Measurements from ENCODE around the gene MYRFL. TPM values are rescaled to one million over a fixed set of nuclear protein-coding genes. Genes with fewer than 3 reads are reported as not detected.

The MYRFL gene
- total and polyA plus RNA-seq, 2 donors, result 0.28 to 0.59 TPM

GRCh38 chr12:69900720-69901131 is 75.7 kb downstream of the MYRFL start:
- Histone ChIP-seq H3K27ac (ENCODE audit: low read depth in 1 of 2, low read length in 1 of 2) (no peak overlapping the region), H3K4me3 (ENCODE audit: low read length in 2 of 2) (no peak overlapping the region), H3K9me3 (ENCODE audit: control insufficient read depth in 2 of 2, insufficient read depth in 1 of 2, low read length in 1 of 2) (no peaks in the 10 kb centered on the region), H3K4me1 (ENCODE audit: control insufficient read depth in 2 of 2, insufficient read depth in 2 of 2, low read length in 2 of 2) (no peaks in the 10 kb centered on the region), H3K36me3 (ENCODE audit: control insufficient read depth in 2 of 2, insufficient read depth in 2 of 2, low read length in 1 of 2) (no peaks in the 10 kb centered on the region), H3K27me3 (ENCODE audit: control insufficient read depth in 2 of 2, insufficient read depth in 1 of 2, low read length in 1 of 2) (no peaks in the 10 kb centered on the region)
- peak; percentile 13 to 82 (median 58) for DNase-seq (ENCODE audit: low read depth in 6 of 9, low spot score in 9 of 9)
- WGBS, result 2% methylated on average over 4 of the region's 4 CpGs

- H3K27ac ChIP-seq (ENCODE audit: low read depth in 1 of 2, low read length in 1 of 2), result no peak overlapping the region
- no peaks in the 10 kb centered on the region for H3K36me3 ChIP-seq (ENCODE audit: control insufficient read depth in 2 of 2, insufficient read depth in 2 of 2, low read length in 1 of 2)
- H3K4me1 ChIP-seq (ENCODE audit: control insufficient read depth in 2 of 2, insufficient read depth in 2 of 2, low read length in 2 of 2), result no peaks in the 10 kb centered on the region
- no peak overlapping the region for H3K4me3 ChIP-seq (ENCODE audit: low read length in 2 of 2)
- no peak for DNase-seq (ENCODE audit: low read depth in 6 of 9, low spot score in 9 of 9)
- no peaks in the 10 kb centered on the region for H3K9me3 ChIP-seq (ENCODE audit: control insufficient read depth in 2 of 2, insufficient read depth in 1 of 2, low read length in 1 of 2)
- H3K27me3 ChIP-seq (ENCODE audit: control insufficient read depth in 2 of 2, insufficient read depth in 1 of 2, low read length in 1 of 2), result no peaks in the 10 kb centered on the region
These were observed 76.3 kb downstream of the MYRFL start for GRCh38 chr12:69901221-69901905.

GRCh38 chr12:69903548-69903947 is 78.5 kb downstream of the MYRFL start:
- no peak for DNase-seq (ENCODE audit: low read depth in 6 of 9, low spot score in 9 of 9)
- 95% methylated on average over 8 of the region's 8 CpGs for WGBS
- Histone ChIP-seq H3K4me1 (ENCODE audit: control insufficient read depth in 2 of 2, insufficient read depth in 2 of 2, low read length in 2 of 2) (no peaks in the 10 kb centered on the region), H3K9me3 (ENCODE audit: control insufficient read depth in 2 of 2, insufficient read depth in 1 of 2, low read length in 1 of 2) (no peaks in the 10 kb centered on the region), H3K36me3 (ENCODE audit: control insufficient read depth in 2 of 2, insufficient read depth in 2 of 2, low read length in 1 of 2) (no peaks in the 10 kb centered on the region), H3K27ac (ENCODE audit: low read depth in 1 of 2, low read length in 1 of 2) (no peak overlapping the region), H3K27me3 (ENCODE audit: control insufficient read depth in 2 of 2, insufficient read depth in 1 of 2, low read length in 1 of 2) (no peaks in the 10 kb centered on the region), H3K4me3 (ENCODE audit: low read length in 2 of 2) (no peak overlapping the region)

- no peaks in the 10 kb centered on the region for H3K9me3 ChIP-seq (ENCODE audit: control insufficient read depth in 2 of 2, insufficient read depth in 1 of 2, low read length in 1 of 2)
- no peak overlapping the region for H3K27ac ChIP-seq (ENCODE audit: low read depth in 1 of 2, low read length in 1 of 2)
- H3K36me3 ChIP-seq (ENCODE audit: control insufficient read depth in 2 of 2, insufficient read depth in 2 of 2, low read length in 1 of 2), result no peaks in the 10 kb centered on the region
- WGBS, result 93% methylated on average over 1 of the region's 1 CpG
- no peaks in the 10 kb centered on the region for H3K4me1 ChIP-seq (ENCODE audit: control insufficient read depth in 2 of 2, insufficient read depth in 2 of 2, low read length in 2 of 2)
- H3K4me3 ChIP-seq (ENCODE audit: low read length in 2 of 2), result no peak overlapping the region
- DNase-seq (ENCODE audit: low read depth in 6 of 9, low spot score in 9 of 9), result no peak
- no peaks in the 10 kb centered on the region for H3K27me3 ChIP-seq (ENCODE audit: control insufficient read depth in 2 of 2, insufficient read depth in 1 of 2, low read length in 1 of 2)
These were observed 79.8 kb downstream of the MYRFL start for GRCh38 chr12:69904777-69905176.

- Histone ChIP-seq H3K27me3 (ENCODE audit: control insufficient read depth in 2 of 2, insufficient read depth in 1 of 2, low read length in 1 of 2) (no peaks in the 10 kb centered on the region), H3K36me3 (ENCODE audit: control insufficient read depth in 2 of 2, insufficient read depth in 2 of 2, low read length in 1 of 2) (no peaks in the 10 kb centered on the region), H3K27ac (ENCODE audit: low read depth in 1 of 2, low read length in 1 of 2) (no peak overlapping the region), H3K9me3 (ENCODE audit: control insufficient read depth in 2 of 2, insufficient read depth in 1 of 2, low read length in 1 of 2) (no peaks in the 10 kb centered on the region), H3K4me3 (ENCODE audit: low read length in 2 of 2) (no peak overlapping the region), H3K4me1 (ENCODE audit: control insufficient read depth in 2 of 2, insufficient read depth in 2 of 2, low read length in 2 of 2) (no peaks in the 10 kb centered on the region)
- 96% methylated on average over 1 of the region's 1 CpG for WGBS
- no peak for DNase-seq (ENCODE audit: low read depth in 6 of 9, low spot score in 9 of 9)
These were observed 80.8 kb downstream of the MYRFL start for GRCh38 chr12:69905801-69906200.

- 23% methylated on average over 4 of the region's 4 CpGs for WGBS
- Histone ChIP-seq H3K36me3 (ENCODE audit: control insufficient read depth in 2 of 2, insufficient read depth in 2 of 2, low read length in 1 of 2) (no peaks in the 10 kb centered on the region), H3K4me3 (ENCODE audit: low read length in 2 of 2) (no peak overlapping the region), H3K27me3 (ENCODE audit: control insufficient read depth in 2 of 2, insufficient read depth in 1 of 2, low read length in 1 of 2) (no peaks in the 10 kb centered on the region), H3K9me3 (ENCODE audit: control insufficient read depth in 2 of 2, insufficient read depth in 1 of 2, low read length in 1 of 2) (no peaks in the 10 kb centered on the region), H3K4me1 (ENCODE audit: control insufficient read depth in 2 of 2, insufficient read depth in 2 of 2, low read length in 2 of 2) (no peaks in the 10 kb centered on the region), H3K27ac (ENCODE audit: low read depth in 1 of 2, low read length in 1 of 2) (no peak overlapping the region)
- DNase-seq (ENCODE audit: low read depth in 6 of 9, low spot score in 9 of 9), result peak in 1 of 9 donors; percentile 45
These were observed 81.6 kb downstream of the MYRFL start for GRCh38 chr12:69906411-69907216.

- DNase-seq (ENCODE audit: low read depth in 6 of 9, low spot score in 9 of 9), result no peak
- 90% methylated on average over 3 of the region's 3 CpGs for WGBS
- H3K9me3 ChIP-seq (ENCODE audit: control insufficient read depth in 2 of 2, insufficient read depth in 1 of 2, low read length in 1 of 2), result no peaks in the 10 kb centered on the region
- no peak overlapping the region for H3K27ac ChIP-seq (ENCODE audit: low read depth in 1 of 2, low read length in 1 of 2)
- no peak overlapping the region for H3K4me3 ChIP-seq (ENCODE audit: low read length in 2 of 2)
- H3K36me3 ChIP-seq (ENCODE audit: control insufficient read depth in 2 of 2, insufficient read depth in 2 of 2, low read length in 1 of 2), result no peaks in the 10 kb centered on the region
- H3K27me3 ChIP-seq (ENCODE audit: control insufficient read depth in 2 of 2, insufficient read depth in 1 of 2, low read length in 1 of 2), result no peaks in the 10 kb centered on the region
- H3K4me1 ChIP-seq (ENCODE audit: control insufficient read depth in 2 of 2, insufficient read depth in 2 of 2, low read length in 2 of 2), result no peaks in the 10 kb centered on the region
These were observed 83.2 kb downstream of the MYRFL start for GRCh38 chr12:69908203-69908602.

- no peak for DNase-seq (ENCODE audit: low read depth in 6 of 9, low spot score in 9 of 9)
- H3K4me3 ChIP-seq (ENCODE audit: low read length in 2 of 2), result no peak overlapping the region
- WGBS, result 95% methylated on average over 2 of the region's 2 CpGs
- H3K4me1 ChIP-seq (ENCODE audit: control insufficient read depth in 2 of 2, insufficient read depth in 2 of 2, low read length in 2 of 2), result no peaks in the 10 kb centered on the region
- H3K36me3 ChIP-seq (ENCODE audit: control insufficient read depth in 2 of 2, insufficient read depth in 2 of 2, low read length in 1 of 2), result no peaks in the 10 kb centered on the region
- no peaks in the 10 kb centered on the region for H3K27me3 ChIP-seq (ENCODE audit: control insufficient read depth in 2 of 2, insufficient read depth in 1 of 2, low read length in 1 of 2)
- no peaks in the 10 kb centered on the region for H3K9me3 ChIP-seq (ENCODE audit: control insufficient read depth in 2 of 2, insufficient read depth in 1 of 2, low read length in 1 of 2)
- H3K27ac ChIP-seq (ENCODE audit: low read depth in 1 of 2, low read length in 1 of 2), result no peak overlapping the region
These were observed 85.7 kb downstream of the MYRFL start for GRCh38 chr12:69910694-69911093.

- Histone ChIP-seq H3K36me3 (ENCODE audit: control insufficient read depth in 2 of 2, insufficient read depth in 2 of 2, low read length in 1 of 2) (no peaks in the 10 kb centered on the region), H3K27me3 (ENCODE audit: control insufficient read depth in 2 of 2, insufficient read depth in 1 of 2, low read length in 1 of 2) (no peaks in the 10 kb centered on the region), H3K4me1 (ENCODE audit: control insufficient read depth in 2 of 2, insufficient read depth in 2 of 2, low read length in 2 of 2) (no peaks in the 10 kb centered on the region), H3K4me3 (ENCODE audit: low read length in 2 of 2) (no peak overlapping the region), H3K9me3 (ENCODE audit: control insufficient read depth in 2 of 2, insufficient read depth in 1 of 2, low read length in 1 of 2) (no peaks in the 10 kb centered on the region), H3K27ac (ENCODE audit: low read depth in 1 of 2, low read length in 1 of 2) (no peak overlapping the region)
- DNase-seq (ENCODE audit: low read depth in 6 of 9, low spot score in 9 of 9), result no peak
- 87% methylated on average over 3 of the region's 3 CpGs for WGBS
These were observed 88.5 kb downstream of the MYRFL start for GRCh38 chr12:69913526-69913925.
